HG03159 (cell line): ENCODE results near the gene ACOT11.
"Not testable (repeated sequence)": the region's sequence is repeated elsewhere in the genome, so short reads cannot be mapped to it uniquely, and the experiment has no call there.

Experiments used
- ATAC-seq: cut with Tn5 transposase; IDR thresholded peaks from one replicate; pipeline ENCODE4 v1.9.1; 2021; ENCODE audit warnings: mild to moderate bottlenecking, moderate library complexity; ENCODE audit not compliant: unreplicated experiment

Gene ACOT11

GRCh38 chr1:54607821-54608565, 60.0 kb downstream of the ACOT11 start:
- no peak for ATAC-seq

GRCh38 chr1:54608566-54609230, 60.7 kb downstream of the ACOT11 start:
- no peak for ATAC-seq

DNA sequence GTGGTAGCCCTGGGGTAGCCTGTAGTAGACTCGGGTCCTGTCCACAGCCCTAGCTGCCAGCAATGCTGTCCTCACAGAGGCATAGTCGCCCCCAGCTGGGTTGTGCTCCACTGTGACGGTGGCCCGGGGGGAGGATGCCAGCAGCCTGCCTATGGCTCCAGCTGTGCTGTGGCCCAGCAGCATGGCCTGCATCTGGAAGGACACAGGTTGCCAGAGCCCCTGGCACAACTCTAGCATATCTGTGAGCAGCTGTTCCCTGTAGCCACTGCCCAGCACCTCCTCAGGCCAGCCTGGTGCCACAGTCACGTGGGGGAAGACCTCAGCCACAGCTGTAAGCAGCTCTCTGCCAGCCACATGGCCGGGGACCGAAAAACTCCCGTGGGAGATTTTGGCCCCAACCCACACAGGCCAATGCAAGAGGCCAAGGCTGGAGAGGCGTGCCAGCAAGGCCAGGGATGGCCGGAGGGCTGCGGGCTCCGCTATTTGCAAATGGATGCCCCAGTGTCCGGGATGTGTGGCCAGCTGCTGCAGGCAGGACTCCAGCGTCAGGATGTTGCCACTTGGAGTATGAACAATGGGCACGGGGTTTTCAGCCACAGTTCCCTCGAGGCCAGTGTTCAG, 61.4 kb downstream of the ACOT11 start:
- ATAC-seq, result no peak

GRCh38 chr1:54610048-54610447, 62.0 kb downstream of the ACOT11 start:
- no peak for ATAC-seq

DNA sequence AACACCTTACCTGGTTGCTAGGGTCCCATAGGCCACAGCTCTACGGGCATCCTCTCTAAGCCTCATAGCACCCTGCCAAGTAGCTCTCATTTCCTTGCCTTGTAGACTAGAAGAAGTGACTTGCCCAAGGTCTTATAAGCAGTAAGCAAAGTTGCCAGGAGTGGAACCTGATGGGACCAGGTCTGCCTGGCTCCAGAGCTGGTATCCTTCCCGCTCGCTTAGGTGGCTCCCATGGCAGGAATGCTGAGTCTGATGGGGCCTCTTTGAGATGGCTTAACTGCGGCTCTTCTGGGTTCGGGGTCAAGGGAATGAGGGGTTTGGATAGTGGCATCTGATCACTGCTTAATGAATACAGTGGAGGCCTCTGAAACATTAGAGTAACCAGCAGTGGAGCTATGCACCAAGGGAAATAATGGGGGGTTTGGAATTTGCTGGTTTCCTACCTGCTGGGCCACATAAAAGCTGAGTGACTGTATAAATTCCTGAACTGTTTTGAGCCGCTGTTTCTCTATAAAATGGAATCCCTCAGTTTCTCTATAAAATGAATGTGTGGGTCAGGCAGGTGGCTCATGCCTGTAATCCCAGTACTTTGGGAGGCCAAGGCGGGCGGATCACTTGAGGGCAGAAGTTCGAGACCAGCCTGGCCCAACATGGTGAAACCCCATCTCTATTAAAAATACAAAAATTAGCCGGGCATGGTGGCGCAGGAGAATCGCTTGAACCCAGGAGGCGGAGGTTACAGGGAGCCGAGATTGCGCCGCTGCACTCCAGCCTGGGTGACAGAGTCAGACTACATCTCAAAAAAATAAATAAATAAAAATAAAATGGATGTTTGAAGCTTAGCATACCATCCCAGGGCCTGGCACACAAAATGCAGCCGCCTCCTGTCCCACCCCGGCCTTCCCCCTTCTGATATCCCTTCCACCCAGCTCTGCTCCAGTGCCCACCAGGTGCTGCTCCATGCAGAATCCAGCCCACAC, 62.9 kb downstream of the ACOT11 start:
- ATAC-seq, result no peak

DNA sequence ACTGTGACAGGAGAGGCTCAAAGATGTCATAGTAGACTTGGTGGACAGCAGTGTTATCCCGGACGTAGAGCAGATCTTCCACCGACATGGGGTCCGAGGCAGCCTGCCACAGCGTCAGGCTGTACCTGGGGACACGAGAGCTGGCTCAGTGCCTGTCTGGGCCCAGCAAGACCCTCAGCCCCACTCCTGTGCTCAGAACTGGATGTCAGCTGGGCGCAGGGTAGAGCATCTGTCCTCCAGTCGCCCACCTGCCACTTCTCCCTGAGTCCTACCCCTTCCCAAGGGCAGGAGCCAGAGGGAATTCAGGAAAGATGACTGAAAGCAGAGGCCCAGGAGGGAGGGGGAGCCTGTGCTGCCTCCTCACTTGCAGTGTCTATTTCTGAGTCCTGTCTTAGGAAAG, 63.6 kb downstream of the ACOT11 start:
- ATAC-seq, result no peak

- no peak for ATAC-seq
Observed at GRCh38 chr1:54614024-54614423, 66.0 kb downstream of the ACOT11 start.

DNA sequence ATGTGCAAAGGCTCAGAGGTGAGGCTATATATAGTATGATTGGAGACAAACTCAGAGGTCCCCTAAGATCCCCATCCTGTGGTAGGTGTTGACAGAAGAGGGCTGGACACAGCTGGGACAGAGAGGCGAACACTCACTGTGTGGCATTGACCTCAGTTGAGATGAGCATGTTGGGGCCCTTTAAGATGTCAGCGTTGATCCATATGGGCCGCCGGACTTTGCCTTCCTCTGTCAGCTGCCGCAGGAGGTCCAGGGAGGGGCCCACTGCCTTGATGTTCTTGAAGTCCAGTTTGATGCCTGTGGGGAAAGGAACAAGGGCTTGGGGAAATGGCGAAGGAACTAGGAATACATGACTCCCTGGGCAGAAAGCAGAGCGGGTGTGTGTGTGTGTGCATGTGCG, 66.5 kb downstream of the ACOT11 start:
- no peak for ATAC-seq

DNA sequence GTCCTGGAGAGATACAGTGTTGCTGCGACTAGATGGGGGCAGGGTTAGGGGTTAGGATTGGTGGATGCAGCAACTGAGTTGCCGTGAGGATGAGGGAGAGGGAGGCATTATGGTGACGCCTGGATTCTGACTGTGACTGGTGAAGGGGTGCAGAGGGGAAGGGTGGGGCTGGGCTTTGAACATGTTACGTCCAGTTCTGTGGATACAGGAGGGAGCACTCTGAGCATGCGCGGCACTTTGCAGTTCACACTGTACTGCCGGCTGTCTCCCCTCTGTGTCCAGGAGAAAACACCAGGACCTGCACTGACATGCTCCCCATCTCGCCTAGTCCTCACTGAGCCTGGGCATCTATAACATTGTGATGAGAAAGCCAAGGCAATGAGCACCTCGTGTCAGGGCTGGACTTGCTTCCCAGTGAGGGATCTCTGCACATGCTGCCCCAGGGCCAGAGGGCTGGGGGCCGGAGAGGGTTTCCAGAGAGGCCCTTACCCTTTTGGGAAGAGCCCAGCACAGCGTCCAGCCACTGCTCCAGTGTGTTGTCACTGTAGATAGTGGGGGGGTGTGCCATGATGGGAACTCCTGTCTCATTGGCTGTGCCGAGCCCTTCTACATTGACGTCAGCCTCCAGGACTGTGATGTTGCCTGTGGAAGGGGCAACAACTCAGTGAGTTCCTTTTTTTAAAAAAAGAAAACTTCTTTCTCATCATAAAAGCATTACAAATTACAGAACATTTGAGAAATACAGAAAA, 67.7 kb downstream of the ACOT11 start:
- ATAC-seq, result no peak

- no peak for ATAC-seq
Observed at GRCh38 chr1:54619749-54620148, 71.7 kb downstream of the ACOT11 start.

- no peak for ATAC-seq
Observed at GRCh38 chr1:54623216-54624007, 75.4 kb downstream of the ACOT11 start, which contains the start of gene FAM151A. TSS of gene FAM151A (minus strand) at chr1:54623525. CDS start at chr1:54623395, 130 bp downstream.

GRCh38 chr1:54624466-54625464, 76.7 kb downstream of the ACOT11 start:
- no peak for ATAC-seq

GRCh38 chr1:54627196-54627595, 79.2 kb downstream of the ACOT11 start:
- ATAC-seq, result no peak

- ATAC-seq, result not testable (repeated sequence)
Observed at GRCh38 chr1:54635804-54636203, 87.8 kb downstream of the ACOT11 start.

DNA sequence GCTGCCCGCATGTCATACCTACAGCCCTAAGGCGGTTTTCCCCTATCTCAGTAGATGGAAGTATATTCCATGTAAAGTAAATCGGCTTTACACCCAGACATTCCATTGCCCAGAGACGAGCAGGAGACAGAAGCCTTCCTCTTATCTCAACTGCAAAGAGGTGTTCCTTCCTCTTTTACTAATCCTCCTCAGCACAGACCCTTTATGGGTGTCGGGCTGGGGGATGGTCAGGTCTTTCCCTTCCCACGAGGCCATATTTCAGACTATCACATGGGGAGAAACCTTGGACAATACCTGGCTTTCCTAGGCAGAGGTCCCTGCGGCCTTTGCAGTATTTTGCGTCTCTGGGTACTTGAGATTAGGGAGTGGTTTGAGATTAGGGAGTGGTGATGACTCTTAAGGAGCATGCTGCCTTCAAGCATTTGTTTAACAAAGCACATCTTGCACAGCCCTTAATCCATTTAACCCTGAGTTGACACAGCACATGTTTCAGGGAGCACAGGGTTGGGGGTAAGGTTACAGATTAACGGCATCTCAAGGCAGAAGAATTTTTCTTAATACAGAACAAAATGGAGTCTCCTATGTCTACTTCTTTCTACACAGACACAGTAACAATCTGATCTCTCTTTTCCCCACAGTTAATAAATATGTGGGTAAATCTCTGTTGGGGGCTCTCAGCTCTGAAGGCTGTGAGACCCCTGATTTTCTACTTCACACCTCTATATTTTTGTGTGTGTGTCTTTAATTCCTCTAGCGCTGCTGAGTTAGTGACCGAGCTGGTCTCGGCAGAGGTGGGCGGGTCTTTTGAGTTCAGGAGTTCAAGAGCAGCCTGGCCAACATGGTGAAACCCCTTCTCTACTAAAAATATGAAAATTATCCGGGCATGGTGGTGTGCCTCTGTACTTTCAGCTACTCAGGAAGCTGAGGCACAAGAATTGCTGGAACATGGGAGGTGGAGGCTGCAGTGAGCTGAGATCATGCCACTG, 88.7 kb downstream of the ACOT11 start:
- not testable (repeated sequence) for ATAC-seq

- no peak for ATAC-seq
Observed at GRCh38 chr1:54640361-54640760, 92.3 kb downstream of the ACOT11 start.
